ENCODE measurements around the gene ANKRD45.
"Not testable (repeated sequence)": the region's sequence is repeated elsewhere in the genome, so short reads cannot be mapped to it uniquely, and the experiment has no call there.

Gene ANKRD45

GRCh38 chr1:173663159-173663558 lies 6.5 kb downstream of the ANKRD45 start:
- DNase-seq (ENCODE audit: insufficient read length, low spot score) (no peak), FAIRE-seq (no peak)
- TF ChIP-seq CTCF (IDR thresholded peaks at IDR 0.05; ENCODE audit: insufficient read depth, missing control alignments), result no peak

- FAIRE-seq (no peak), DNase-seq (ENCODE audit: insufficient read length, low spot score) (no peak)
- no peak for TF ChIP-seq CTCF (IDR thresholded peaks at IDR 0.05; ENCODE audit: insufficient read depth, missing control alignments)
These were observed 7.9 kb downstream of the ANKRD45 start for GRCh38 chr1:173661763-173662162.

GRCh38 chr1:173661271-173661670 lies 8.4 kb downstream of the ANKRD45 start:
- FAIRE-seq, result peak; percentile 94
- no peak for DNase-seq (ENCODE audit: insufficient read length, low spot score)
- no peak for TF ChIP-seq CTCF (IDR thresholded peaks at IDR 0.05; ENCODE audit: insufficient read depth, missing control alignments)

GRCh38 chr1:173660306-173660705 lies 9.3 kb downstream of the ANKRD45 start:
- FAIRE-seq (no peak), DNase-seq (ENCODE audit: insufficient read length, low spot score) (no peak)
- TF ChIP-seq CTCF (IDR thresholded peaks at IDR 0.05; ENCODE audit: insufficient read depth, missing control alignments), result no peak

DNA sequence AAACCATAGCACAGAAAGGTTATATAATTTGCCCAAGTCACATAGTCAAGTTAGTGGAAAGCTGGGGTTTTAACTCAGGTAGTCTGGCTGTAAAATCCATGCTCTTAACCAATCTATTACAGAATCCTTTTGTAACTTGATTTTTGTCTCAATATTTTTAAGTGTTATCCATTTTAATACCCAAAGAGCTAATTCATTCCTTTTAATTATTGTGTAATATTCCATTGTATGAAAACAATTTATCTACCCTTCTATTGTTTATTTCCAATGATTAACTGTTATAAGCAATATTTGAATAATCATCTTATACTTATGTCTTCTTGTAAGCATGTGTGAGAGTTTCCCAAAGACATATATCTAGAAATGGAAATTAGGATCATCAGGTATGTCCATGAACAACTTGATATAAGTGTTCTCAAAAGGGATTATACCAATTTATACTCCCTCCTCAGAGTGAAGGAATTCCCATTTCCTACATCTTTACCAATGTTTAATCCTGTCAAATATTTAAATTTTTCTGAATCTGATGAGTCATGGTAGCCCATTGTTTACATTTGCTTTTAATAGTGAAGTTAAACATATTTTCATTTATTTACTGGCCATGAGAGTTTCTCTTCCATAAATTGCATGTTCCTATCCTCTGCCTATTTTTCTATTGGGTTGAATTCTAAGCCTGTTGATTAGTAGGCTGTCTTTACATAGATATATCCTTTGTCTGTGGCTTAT lies 20.6 kb downstream of the ANKRD45 start:
- no peak for DNase-seq (ENCODE audit: insufficient read length, low spot score)
- no peak for TF ChIP-seq CTCF (IDR thresholded peaks at IDR 0.05; ENCODE audit: insufficient read depth, missing control alignments)
- FAIRE-seq, result no peak

GRCh38 chr1:173646656-173647055 lies 23.0 kb downstream of the ANKRD45 start:
- DNase-seq (ENCODE audit: insufficient read length, low spot score), result no peak
- no peak for TF ChIP-seq CTCF (IDR thresholded peaks at IDR 0.05; ENCODE audit: insufficient read depth, missing control alignments)
- FAIRE-seq, result no peak

DNA sequence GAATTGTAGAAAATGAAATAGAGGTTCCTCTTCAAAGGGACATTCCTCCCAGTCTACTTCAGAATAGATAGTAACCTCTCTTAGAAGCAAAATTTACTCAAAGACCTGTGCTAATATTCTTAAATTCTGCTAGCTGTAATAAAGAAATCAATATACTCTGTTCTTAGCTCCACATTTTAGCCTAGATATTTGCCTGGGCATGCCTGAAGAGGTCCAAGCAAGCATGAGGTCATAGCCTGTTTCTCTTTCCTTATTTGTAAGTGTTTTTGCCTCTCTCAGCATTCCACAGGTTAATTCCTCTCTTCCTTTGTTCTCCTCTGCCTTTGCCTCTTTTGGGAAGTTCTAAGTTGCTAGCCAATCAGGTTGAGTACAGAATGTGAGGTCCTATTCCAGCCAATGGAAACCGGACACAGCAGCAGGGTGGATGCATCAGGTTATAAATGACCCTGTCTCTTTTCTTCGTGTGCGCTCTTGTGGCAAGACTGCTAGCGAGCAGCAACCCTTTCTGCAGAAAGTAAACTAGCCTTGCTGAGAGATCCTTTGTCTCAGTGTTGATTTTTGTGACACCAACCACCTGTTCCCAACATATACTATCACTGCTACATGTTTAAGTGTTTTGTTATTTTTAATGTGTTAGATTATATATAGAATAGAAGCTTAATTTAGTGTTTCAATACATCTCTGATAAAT lies 27.1 kb downstream of the ANKRD45 start:
- not testable (repeated sequence) for FAIRE-seq

More for the DNA sequence above, 27.1 kb downstream of the ANKRD45 start:
- not testable (repeated sequence) for DNase-seq (ENCODE audit: insufficient read length, low spot score)
